Measurements from ENCODE around the gene CHTF8.

CHTF8 gene

DNA sequence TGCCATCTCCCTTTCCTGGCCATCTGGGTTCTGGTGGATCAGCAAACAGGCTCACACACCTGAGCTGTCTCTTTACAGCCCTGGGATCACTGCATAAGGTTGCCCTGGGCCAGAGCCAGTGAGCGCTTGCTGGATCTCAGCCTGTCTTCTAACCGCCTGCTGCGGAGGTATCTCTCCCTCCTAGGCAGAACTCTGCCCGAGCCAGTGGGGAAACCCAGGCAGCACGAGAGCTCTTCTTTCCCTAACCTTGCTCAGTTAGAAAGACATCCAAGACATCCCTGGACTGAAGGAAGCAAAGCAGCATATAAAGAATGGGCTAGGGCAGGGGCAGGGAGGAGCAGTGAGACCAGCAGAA, 20.5 kb downstream of the CHTF8 start:
- no peak for DNase-seq

GRCh38 chr16:69111216-69111875, 21.0 kb downstream of the CHTF8 start:
- DNase-seq = no peak

DNA sequence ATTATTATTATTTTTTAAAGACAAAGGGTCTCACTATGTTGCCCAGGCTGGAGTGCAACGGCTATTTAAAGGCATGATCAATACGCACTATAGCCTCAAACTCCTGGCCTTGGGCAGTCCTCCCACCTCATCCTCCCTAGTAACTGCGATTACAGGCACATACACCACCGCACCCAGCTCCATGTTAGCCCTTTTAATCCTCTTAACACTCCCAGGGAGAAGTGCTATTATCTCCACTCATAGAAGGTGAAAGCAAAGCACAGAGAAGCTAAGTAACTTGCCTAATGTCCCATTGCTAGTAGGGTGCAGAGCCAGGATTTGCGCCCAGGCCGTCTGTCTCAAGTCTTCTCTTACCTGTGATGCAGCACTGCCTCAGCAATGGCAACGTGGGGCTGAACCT, 22.0 kb downstream of the CHTF8 start:
- no peak for DNase-seq

GRCh38 chr16:69109486-69110270, 22.7 kb downstream of the CHTF8 start:
- no peak for DNase-seq

DNA sequence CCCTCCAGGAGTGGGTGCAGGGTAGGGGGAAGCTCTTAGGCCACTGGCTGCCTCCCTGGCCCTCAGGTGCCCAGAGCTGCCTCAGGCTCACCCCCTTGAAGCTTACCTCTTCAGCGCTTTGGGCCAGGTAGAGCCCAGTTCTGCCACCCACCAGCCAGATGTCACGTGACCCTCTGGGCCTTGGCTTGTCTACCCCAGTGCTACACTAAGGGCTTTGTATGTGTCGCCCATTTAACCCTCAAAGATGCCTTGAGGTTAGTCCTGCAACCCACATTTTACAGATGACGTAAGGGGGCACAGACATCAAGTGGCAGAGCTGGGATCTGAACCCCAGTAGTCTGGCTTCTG, 23.5 kb downstream of the CHTF8 start:
- no peak for DNase-seq

GRCh38 chr16:69108064-69108904, 24.1 kb downstream of the CHTF8 start:
- no peak for DNase-seq

- no peak for DNase-seq
These were observed 24.9 kb downstream of the CHTF8 start for GRCh38 chr16:69107316-69107962.

DNA sequence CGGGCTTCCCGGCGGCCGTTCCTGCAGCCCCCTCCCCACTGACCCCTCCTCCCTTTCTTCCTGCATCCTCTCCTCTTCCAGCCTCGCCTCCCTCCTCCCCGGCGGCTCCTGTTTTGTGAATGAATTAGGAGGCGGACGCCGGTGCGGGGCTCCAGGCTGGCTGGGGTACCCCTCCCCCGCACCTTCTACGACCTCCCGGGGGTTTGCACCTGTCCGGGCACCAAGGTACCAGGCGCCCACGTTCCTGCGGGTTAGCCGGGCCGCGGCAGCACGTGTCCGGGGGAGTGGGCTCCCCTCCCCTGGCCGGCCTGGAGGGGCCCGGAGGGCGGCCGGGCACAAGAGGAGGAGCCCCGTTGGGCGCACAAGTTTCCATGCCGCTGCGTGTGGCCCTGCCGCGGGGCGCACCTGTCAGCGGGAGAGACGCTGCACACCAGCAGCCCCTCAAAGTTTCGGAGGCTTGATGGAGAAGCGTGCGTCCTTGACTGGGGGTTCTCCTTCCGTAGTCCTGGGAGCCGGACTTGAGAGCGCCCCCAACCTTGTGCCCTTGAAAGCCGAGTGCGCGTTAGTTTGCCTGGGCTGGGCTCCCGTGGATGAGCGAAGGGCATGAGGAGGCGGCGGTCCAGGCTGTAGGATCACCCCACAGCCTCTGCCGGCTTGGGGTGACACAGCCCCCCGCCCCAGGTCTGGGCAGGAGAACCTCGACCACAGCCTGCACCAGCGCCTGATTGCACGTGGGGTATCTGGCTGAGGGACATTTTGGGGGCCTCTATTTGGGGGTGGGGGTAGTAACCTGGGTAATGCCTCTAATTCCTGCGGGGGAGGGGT, 25.7 kb downstream of the CHTF8 start:
- DNase-seq = no peak

- DNase-seq = no peak
These were observed 26.7 kb downstream of the CHTF8 start, which contains the start of gene HAS3 for GRCh38 chr16:69105501-69106361. Gene HAS3 (plus strand): TSS chr16:69105653. CDS start chr16:69109396, 3,743 bp downstream.

GRCh38 chr16:69100071-69100691, 32.2 kb downstream of the CHTF8 start:
- DNase-seq = no peak

DNA sequence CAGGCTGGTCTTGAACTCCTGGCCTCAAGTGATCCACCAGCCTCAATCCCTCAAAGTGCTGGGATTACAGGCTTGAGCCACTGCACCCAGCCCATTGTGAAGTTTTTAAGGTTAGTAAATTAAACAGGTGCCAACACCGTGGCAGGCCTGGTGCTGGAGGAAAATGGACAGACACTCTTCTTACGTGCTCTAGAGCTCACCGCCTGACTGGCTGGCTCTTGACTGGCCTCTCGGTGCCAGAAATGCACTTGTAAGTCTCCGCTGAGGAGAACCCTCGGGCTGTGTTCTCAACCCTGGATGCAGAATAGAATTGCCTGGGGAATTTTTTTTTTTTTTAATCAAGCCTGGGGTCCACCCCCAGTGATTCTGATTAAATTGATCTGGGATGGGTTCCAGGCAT, 37.2 kb downstream of the CHTF8 start:
- no peak for DNase-seq

GRCh38 chr16:69094501-69094900, 37.9 kb downstream of the CHTF8 start:
- no peak for DNase-seq

GRCh38 chr16:69093974-69094373, 38.4 kb downstream of the CHTF8 start:
- DNase-seq = no peak

GRCh38 chr16:69089091-69089910, 43.1 kb downstream of the CHTF8 start:
- DNase-seq = no peak

- no peak for DNase-seq
These were observed 43.7 kb downstream of the CHTF8 start for GRCh38 chr16:69088684-69089083.

DNA sequence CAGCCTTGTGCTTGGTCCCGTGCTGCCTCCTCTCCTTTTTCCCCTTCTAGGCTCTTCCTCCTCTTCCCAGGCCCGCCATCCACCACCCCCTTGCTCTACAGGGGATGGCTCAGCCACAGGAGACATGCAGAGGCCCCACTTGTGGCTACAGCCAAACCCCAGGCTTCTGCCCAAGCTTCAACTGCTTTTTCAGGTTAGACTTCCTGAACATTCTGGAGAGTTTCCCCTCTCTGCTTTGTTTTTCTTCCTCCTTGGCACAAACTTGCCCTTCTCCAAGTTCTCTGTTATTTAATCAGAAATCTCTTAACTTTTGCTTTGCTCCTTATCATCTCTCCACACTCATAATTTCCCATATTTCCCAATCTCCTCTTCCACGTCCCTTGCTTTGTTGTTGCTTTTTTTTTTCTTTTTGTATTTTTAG, 45.2 kb downstream of the CHTF8 start:
- no peak for DNase-seq

- no peak for DNase-seq
These were observed 47.2 kb downstream of the CHTF8 start for GRCh38 chr16:69085032-69085695.

- DNase-seq = no peak
These were observed 48.1 kb downstream of the CHTF8 start for GRCh38 chr16:69084289-69084688.

- no peak for DNase-seq
These were observed 49.0 kb downstream of the CHTF8 start for GRCh38 chr16:69083306-69083941.

All from NCI-H446 treated with DMSO at 0.1 percent for 48 hours (cell line).